ENCODE measurements around the gene TTC24.
A peak's percentile ranks its signal among the peaks of the same experiment; 100 is the strongest.

Gene TTC24

GRCh38 chr1:156554971-156555370, 24.6 kb upstream of the TTC24 start:
- no peak for DNase-seq (ENCODE audit: low spot score)

GRCh38 chr1:156555715-156556114, 23.8 kb upstream of the TTC24 start:
- DNase-seq (ENCODE audit: low spot score), result no peak

- DNase-seq (ENCODE audit: low spot score), result no peak
Observed at GRCh38 chr1:156556354-156556753, 23.2 kb upstream of the TTC24 start.

GRCh38 chr1:156559086-156559796, 20.3 kb upstream of the TTC24 start:
- DNase-seq (ENCODE audit: low spot score), result no peak

- no peak for DNase-seq (ENCODE audit: low spot score)
Observed at GRCh38 chr1:156559797-156560385, 19.6 kb upstream of the TTC24 start.

- no peak for DNase-seq (ENCODE audit: low spot score)
Observed at GRCh38 chr1:156560585-156561163, 18.8 kb upstream of the TTC24 start.

GRCh38 chr1:156565519-156565918, 14.0 kb upstream of the TTC24 start:
- DNase-seq (ENCODE audit: low spot score), result no peak

- DNase-seq (ENCODE audit: low spot score), result no peak
Observed at GRCh38 chr1:156566436-156566835, 13.1 kb upstream of the TTC24 start.

- DNase-seq (ENCODE audit: low spot score), result no peak
Observed at GRCh38 chr1:156571261-156571852, 8.2 kb upstream of the TTC24 start.

- DNase-seq (ENCODE audit: low spot score), result peak; percentile 77
Observed at GRCh38 chr1:156571919-156572662, 7.4 kb upstream of the TTC24 start, which contains the start of gene IQGAP3. Gene IQGAP3, minus strand, starts transcription at chr1:156572565. Its CDS starts 36 bp downstream, at chr1:156572529.

- DNase-seq (ENCODE audit: low spot score), result no peak
Observed at GRCh38 chr1:156572663-156573018, 6.9 kb upstream of the TTC24 start.

- DNase-seq (ENCODE audit: low spot score), result no peak
Observed at GRCh38 chr1:156574039-156574633, 5.4 kb upstream of the TTC24 start.

- DNase-seq (ENCODE audit: low spot score), result no peak
Observed at GRCh38 chr1:156577550-156577949, 2.0 kb upstream of the TTC24 start.

- DNase-seq (ENCODE audit: low spot score), result no peak
Observed at GRCh38 chr1:156578055-156578454, 1.5 kb upstream of the TTC24 start.

GRCh38 chr1:156581661-156582387, 2.3 kb downstream of the TTC24 start:
- no peak for DNase-seq (ENCODE audit: low spot score)

GRCh38 chr1:156582388-156583017, 3.0 kb downstream of the TTC24 start:
- DNase-seq (ENCODE audit: low spot score), result no peak

- DNase-seq (ENCODE audit: low spot score), result peak; percentile 80
Observed at GRCh38 chr1:156583821-156584622, 4.5 kb downstream of the TTC24 start.

- no peak for DNase-seq (ENCODE audit: low spot score)
Observed at GRCh38 chr1:156584813-156585212, 5.3 kb downstream of the TTC24 start.

- no peak for DNase-seq (ENCODE audit: low spot score)
Observed at GRCh38 chr1:156586323-156586722, 6.8 kb downstream of the TTC24 start.

- DNase-seq (ENCODE audit: low spot score), result no peak
Observed at GRCh38 chr1:156586892-156587477, 7.5 kb downstream of the TTC24 start.

Measured in hematopoietic multipotent progenitor cell treated with erythropoietin and hydrocortisone succinate and interleukin-3 and kit ligand, for 15 days (in vitro differentiated cells).